H1 (cell line): ENCODE data around the gene WNT1. TPM values are rescaled to one million over a fixed set of nuclear protein-coding genes. Genes with fewer than 3 reads are reported as not detected.

Experiments used
- BCL11A ChIP-seq, 2 experiments: IDR thresholded peaks; one replicate each; pipeline ENCODE4 v1.6.1; 2011; ENCODE audit warnings: low read depth in 2 of 2, low read length in 2 of 2, mild to moderate bottlenecking in 2 of 2
- CHD2 ChIP-seq: IDR thresholded peaks from 2 replicates; pipeline ENCODE4 v1.6.1; 2012; ENCODE audit warnings: low read length, improper control_type of control experiment
- EZH2 ChIP-seq: fragments of 200-600 bp; sonication (generic); IDR thresholded peaks from 2 replicates; pipeline ENCODE4 v1.7.1; 2012; ENCODE audit warnings: low read depth, mild to moderate bottlenecking, moderate library complexity, low read length, inconsistent platforms; ENCODE audit not compliant: severe bottlenecking
- FOSL1 ChIP-seq: IDR thresholded peaks from 2 replicates; pipeline ENCODE4 v1.6.1; 2011; ENCODE audit warnings: mild to moderate bottlenecking, low read depth, low read length, moderate library complexity; ENCODE audit not compliant: insufficient read depth
- GTF2F1 ChIP-seq: IDR thresholded peaks from 2 replicates; pipeline ENCODE4 v1.6.1; 2012; ENCODE audit warnings: low read depth, low read length, improper control_type of control experiment, borderline replicate concordance
- JUN ChIP-seq: IDR thresholded peaks from 2 replicates; pipeline ENCODE4 v1.6.1; 2011; ENCODE audit warnings: low read depth, mild to moderate bottlenecking, improper control_type of control experiment, low read length
- MAFK ChIP-seq: IDR thresholded peaks from 2 replicates; pipeline ENCODE4 v1.6.1; 2012; ENCODE audit warnings: low read depth, mild to moderate bottlenecking, improper control_type of control experiment, low read length
- SIRT6 ChIP-seq: IDR thresholded peaks from one replicate; pipeline ENCODE4 v1.7.1; 2012; ENCODE audit warnings: low read length, inconsistent platforms
- SRF ChIP-seq: IDR thresholded peaks from 2 replicates; pipeline ENCODE4 v1.6.1; 2011; ENCODE audit warnings: mild to moderate bottlenecking, low read depth, low read length, moderate library complexity
- polyA plus RNA-seq, 7 experiments: library from polyadenylated mRNA; depleted of rRNA in 3 of 7; stranded (reverse) in 5 of 7; unstranded in 2 of 7; fragments of >200 nt in 5 of 7; fragments of 200-250 nt in 2 of 7; gene quantifications; 1 replicate in 5 of 7; 2 replicates in 1 of 7; 4 replicates in 1 of 7; pipeline versions ENCODE4 v1.2.1 to v1.2.3, GENCODE V29; 2011 to 2013; ENCODE audit warnings: missing spikeins in 2 of 7, mixed read lengths in 2 of 7
- total RNA-seq: library from RNA; stranded (reverse); fragmentation: NEBNext Ultra II Directional; extraction: Animal tissue kit (Norgen Biotek cat#: 25700); gene quantifications from 2 replicates; pipeline ENCODE4 v1.2.1, GENCODE V29; 2021

The WNT1 gene
- total and polyA plus RNA-seq, 2 of the 8 experiments (the other 6 are each of a cell fraction or from before 2014, with no cell fraction given), result not detected

DNA sequence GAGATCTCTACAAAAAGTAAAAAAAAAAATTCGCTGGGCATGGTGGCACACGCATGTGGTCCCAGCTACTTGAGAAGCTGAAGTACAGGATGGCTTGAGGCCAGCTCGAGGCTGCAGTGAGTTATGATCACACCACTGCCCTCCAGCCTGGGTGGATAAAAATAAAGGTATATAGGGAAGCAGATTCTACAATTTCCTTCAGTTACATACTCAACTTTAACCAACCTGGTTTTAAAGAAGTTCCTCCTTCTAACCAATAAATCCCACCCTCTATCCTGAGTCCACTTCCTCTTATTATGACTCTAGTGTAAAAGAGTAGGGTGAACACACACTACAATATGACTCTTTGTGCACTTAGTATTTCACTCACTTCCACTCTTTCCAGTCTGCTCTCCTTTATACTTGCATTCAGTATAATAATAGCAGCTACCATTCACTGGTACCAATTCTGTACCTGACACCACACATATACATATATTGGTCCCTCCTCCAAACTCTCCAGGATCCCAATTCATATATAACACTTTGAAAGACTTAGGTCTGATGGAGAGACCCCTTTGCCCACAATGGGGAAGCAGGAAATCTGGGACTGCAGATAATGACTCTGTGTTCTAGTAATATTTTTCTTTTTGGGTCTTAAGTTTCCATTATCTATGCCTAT, 23.2 kb upstream of the WNT1 start (continued):
- no peak for TF ChIP-seq MAFK
- TF ChIP-seq JUN, result no peak
- no peak for TF ChIP-seq CHD2
- TF ChIP-seq GTF2F1, result no peak
- TF ChIP-seq BCL11A (IDR thresholded peaks at IDR 0.05; ENCODE audit: low read depth in 2 of 2, low read length in 2 of 2), result no peak
- no peak for TF ChIP-seq FOSL1
- no peak for TF ChIP-seq SRF
- TF ChIP-seq EZH2, result no peak
- TF ChIP-seq SIRT6, result no peak
